Mesendoderm (in vitro differentiated cells): ENCODE data around the gene VSIR.

Experiments used
- DNase-seq: peaks from one replicate; pipeline ENCODE4 v3.0.0; 2013
- H2AK5ac ChIP-seq: 2 replicates; pipeline ENCODE4 v1.6.1; 2013; ENCODE audit warnings: low read length, inconsistent platforms
- H2BK120ac ChIP-seq: 2 replicates; pipeline ENCODE4 v1.6.1; 2013; ENCODE audit warnings: low read depth, mild to moderate bottlenecking, low read length, moderate library complexity, mixed read lengths
- H2BK15ac ChIP-seq: replicated peaks from 2 replicates; pipeline ENCODE4 v1.6.1; 2013; ENCODE audit warnings: low read depth, mild to moderate bottlenecking, moderate library complexity
- H2BK5ac ChIP-seq: 2 replicates; pipeline ENCODE4 v1.6.1; 2013; ENCODE audit warnings: low read length, inconsistent platforms
- H3K18ac ChIP-seq: 2 replicates; pipeline ENCODE4 v1.6.1; 2013; ENCODE audit warnings: mild to moderate bottlenecking, low read length, mixed read lengths
- H3K23ac ChIP-seq: one replicate; pipeline ENCODE4 v1.6.1; 2013; ENCODE audit warnings: low read length
- H3K27ac ChIP-seq: 2 replicates; pipeline ENCODE4 v1.5.1; 2013; ENCODE audit warnings: low read depth, mild to moderate bottlenecking, inconsistent platforms, low read length, moderate library complexity
- H3K27me3 ChIP-seq: 2 replicates; pipeline ENCODE4 v1.6.1; 2013; ENCODE audit warnings: low read length, control low read depth, mild to moderate bottlenecking, inconsistent platforms; ENCODE audit not compliant: insufficient read depth, poor library complexity
- H3K36me3 ChIP-seq: 2 replicates; pipeline ENCODE4 v1.6.1; 2013; ENCODE audit warnings: low read length, inconsistent platforms; ENCODE audit not compliant: control insufficient read depth, insufficient read depth
- H3K4ac ChIP-seq: one replicate; pipeline ENCODE4 v1.6.1; 2013; ENCODE audit warnings: low read depth, mild to moderate bottlenecking, low read length, moderate library complexity
- H3K4me1 ChIP-seq: 2 replicates; pipeline ENCODE4 v1.6.1; 2013; ENCODE audit warnings: low read depth, low read length, inconsistent platforms; ENCODE audit not compliant: control insufficient read depth
- H3K4me2 ChIP-seq: 2 replicates; pipeline ENCODE4 v1.6.1; 2013; ENCODE audit warnings: low read length
- H3K4me3 ChIP-seq: 2 replicates; pipeline ENCODE4 v1.5.1; 2013; ENCODE audit warnings: mild to moderate bottlenecking, low read length
- H3K56ac ChIP-seq: one replicate; pipeline ENCODE4 v1.6.1; 2013; ENCODE audit warnings: low read length
- H3K79me1 ChIP-seq: 2 replicates; pipeline ENCODE4 v1.6.1; 2013; ENCODE audit warnings: low read length, inconsistent platforms
- H3K79me2 ChIP-seq: 2 replicates; pipeline ENCODE4 v1.6.1; 2013; ENCODE audit warnings: mild to moderate bottlenecking, low read length; ENCODE audit not compliant: control insufficient read depth, insufficient read depth
- H3K9ac ChIP-seq: 2 replicates; pipeline ENCODE4 v1.6.1; 2013; ENCODE audit warnings: low read length, inconsistent platforms
- H4K5ac ChIP-seq: one replicate; pipeline ENCODE4 v1.6.1; 2013; ENCODE audit warnings: low read length
- H4K8ac ChIP-seq: one replicate; pipeline ENCODE4 v1.6.1; 2013; ENCODE audit warnings: low read depth, mild to moderate bottlenecking, control low read depth, low read length, moderate library complexity
- WGBS: extraction: QIAGEN DNeasy Blood & Tissue Kit; methylation state at CpG from one replicate; pipeline ENCODE4 v1.1.7; 2013; ENCODE audit warnings: low lambda C conversion rate, missing lambda C conversion rate; ENCODE audit not compliant: insufficient coverage; ENCODE audit errors: extremely low coverage; 5-methylcytosine and 5-hydroxymethylcytosine counted together

VSIR gene

GRCh38 chr10:71750986-71751385, 22.3 kb downstream of the VSIR start:
- Histone ChIP-seq H3K79me1 (no peaks in the 10 kb centered on the region), H2BK5ac (no peak overlapping the region)

GRCh38 chr10:71750124-71750841, 23.0 kb downstream of the VSIR start:
- no peak for DNase-seq
- no CpG with 5 or more reads among the region's 15 CpGs for WGBS
- Histone ChIP-seq H3K27me3 (no peaks in the 10 kb centered on the region), H3K56ac (no peak overlapping the region), H3K4me1 (no peaks in the 10 kb centered on the region), H3K4me3 (no peak overlapping the region), H3K9ac (no peak overlapping the region), H3K27ac (no peak overlapping the region), H2BK15ac (no peak overlapping the region), H4K8ac (no peak overlapping the region), H3K36me3 (no peaks in the 10 kb centered on the region), H2BK120ac (no peak overlapping the region), H3K23ac (no peak overlapping the region), H2AK5ac (no peak overlapping the region), H4K5ac (no peak overlapping the region), H3K79me1 (no peaks in the 10 kb centered on the region), H3K4ac (no peak overlapping the region), H3K18ac (no peak overlapping the region), H2BK5ac (no peak overlapping the region), H3K4me2 (no peak overlapping the region), H3K79me2 (no peaks in the 10 kb centered on the region)

More at GRCh38 chr10:71750986-71751385, 22.3 kb downstream of the VSIR start:
- H3K4ac ChIP-seq, result no peak overlapping the region
- H3K4me2 ChIP-seq, result no peak overlapping the region
- no CpG with 5 or more reads among the region's 5 CpGs for WGBS
- H3K4me3 ChIP-seq, result no peak overlapping the region
- H3K18ac ChIP-seq, result no peak overlapping the region
- H3K4me1 ChIP-seq, result no peaks in the 10 kb centered on the region
- H3K79me2 ChIP-seq, result no peaks in the 10 kb centered on the region
- no peak for DNase-seq
- no peak overlapping the region for H3K9ac ChIP-seq
- no peak overlapping the region for H2BK15ac ChIP-seq
- H2AK5ac ChIP-seq, result no peak overlapping the region
- no peak overlapping the region for H4K5ac ChIP-seq
- H3K36me3 ChIP-seq, result no peaks in the 10 kb centered on the region
- H3K27ac ChIP-seq, result no peak overlapping the region
- no peak overlapping the region for H3K56ac ChIP-seq
- H3K27me3 ChIP-seq, result no peaks in the 10 kb centered on the region
- H2BK120ac ChIP-seq, result no peak overlapping the region
- no peak overlapping the region for H4K8ac ChIP-seq
- no peak overlapping the region for H3K23ac ChIP-seq

- Histone ChIP-seq H3K4me3 (no peak overlapping the region), H3K18ac (no peak overlapping the region), H3K4me1 (no peaks in the 10 kb centered on the region), H3K9ac (no peak overlapping the region), H3K4ac (no peak overlapping the region), H3K23ac (no peak overlapping the region), H4K5ac (no peak overlapping the region), H2BK5ac (no peak overlapping the region), H3K36me3 (no peaks in the 10 kb centered on the region), H3K79me2 (no peaks in the 10 kb centered on the region), H3K4me2 (no peak overlapping the region), H3K27me3 (no peaks in the 10 kb centered on the region), H2BK120ac (no peak overlapping the region), H3K56ac (no peak overlapping the region), H2AK5ac (no peak overlapping the region), H3K79me1 (no peaks in the 10 kb centered on the region), H3K27ac (no peak overlapping the region), H2BK15ac (no peak overlapping the region), H4K8ac (no peak overlapping the region)
- DNase-seq, result no peak
- WGBS, result no CpG with 5 or more reads among the region's 4 CpGs
Measured at GRCh38 chr10:71749396-71749795, 23.9 kb downstream of the VSIR start.

- H3K36me3 ChIP-seq, result no peaks in the 10 kb centered on the region
- no peaks in the 10 kb centered on the region for H3K27me3 ChIP-seq
- no peak overlapping the region for H4K5ac ChIP-seq
- H3K9ac ChIP-seq, result no peak overlapping the region
- no peak overlapping the region for H4K8ac ChIP-seq
- H3K56ac ChIP-seq, result no peak overlapping the region
- H3K23ac ChIP-seq, result no peak overlapping the region
- H3K27ac ChIP-seq, result no peak overlapping the region
- H3K79me1 ChIP-seq, result no peaks in the 10 kb centered on the region
- H3K18ac ChIP-seq, result no peak overlapping the region
- DNase-seq, result no peak
- H2BK120ac ChIP-seq, result no peak overlapping the region
- WGBS, result no CpG with 5 or more reads among the region's 15 CpGs
- H3K4me2 ChIP-seq, result no peak overlapping the region
- H3K4me3 ChIP-seq, result no peak overlapping the region
- no peak overlapping the region for H2BK5ac ChIP-seq
- no peaks in the 10 kb centered on the region for H3K4me1 ChIP-seq
- H2BK15ac ChIP-seq, result no peak overlapping the region
- no peaks in the 10 kb centered on the region for H3K79me2 ChIP-seq
- H3K4ac ChIP-seq, result no peak overlapping the region
- no peak overlapping the region for H2AK5ac ChIP-seq
Measured at GRCh38 chr10:71748671-71749191, 24.6 kb downstream of the VSIR start.

GRCh38 chr10:71747551-71748523, 25.5 kb downstream of the VSIR start:
- no peak overlapping the region for H3K18ac ChIP-seq
- no peak overlapping the region for H3K4ac ChIP-seq
- peak overlapping the region; percentile 5 for H3K56ac ChIP-seq
- DNase-seq, result no peak
- no peaks in the 10 kb centered on the region for H3K79me1 ChIP-seq
- H3K4me2 ChIP-seq, result no peak overlapping the region
- H3K27me3 ChIP-seq, result no peaks in the 10 kb centered on the region
- no peak overlapping the region for H2BK5ac ChIP-seq
- H3K4me1 ChIP-seq, result no peaks in the 10 kb centered on the region
- no peaks in the 10 kb centered on the region for H3K36me3 ChIP-seq
- H3K27ac ChIP-seq, result no peak overlapping the region
- no peak overlapping the region for H2BK15ac ChIP-seq
- no peak overlapping the region for H3K4me3 ChIP-seq
- H2AK5ac ChIP-seq, result no peak overlapping the region
- no peaks in the 10 kb centered on the region for H3K79me2 ChIP-seq
- no peak overlapping the region for H2BK120ac ChIP-seq
- no peak overlapping the region for H3K9ac ChIP-seq
- no peak overlapping the region for H4K8ac ChIP-seq
- H3K23ac ChIP-seq, result no peak overlapping the region
- no peak overlapping the region for H4K5ac ChIP-seq
- WGBS, result no CpG with 5 or more reads among the region's 14 CpGs
